Mesothelial cell of epicardium (in vitro differentiated cells): Measurements from ENCODE around the gene FGF10. TPM values are rescaled to one million over a fixed set of nuclear protein-coding genes. Genes with fewer than 3 reads are reported as not detected.

Source experiments
- DNase-seq, 2 experiments: peaks; one replicate each; pipeline ENCODE4 v3.0.0; 2021; ENCODE audit warnings: low spot score in 2 of 2; ENCODE audit not compliant: unreplicated experiment in 2 of 2
- H3K27ac Mint-ChIP-seq: 2 replicates; pipeline ENCODE4 v1.8.0; 2021; ENCODE audit warnings: mixed read lengths
- H3K27me3 Mint-ChIP-seq: 2 replicates; pipeline ENCODE4 v1.8.0; 2021; ENCODE audit warnings: low read depth, mixed read lengths
- H3K36me3 Mint-ChIP-seq: 2 replicates; pipeline ENCODE4 v1.8.0; 2021; ENCODE audit warnings: mixed read lengths
- H3K4me1 Mint-ChIP-seq: 2 replicates; pipeline ENCODE4 v1.8.0; 2021; ENCODE audit warnings: mixed read lengths
- H3K4me3 Mint-ChIP-seq: 2 replicates; pipeline ENCODE4 v1.8.0; 2021; ENCODE audit warnings: mild to moderate bottlenecking, moderate library complexity, mixed read lengths
- H3K9me3 Mint-ChIP-seq: 2 replicates; pipeline ENCODE4 v1.8.0; 2021; ENCODE audit warnings: mixed read lengths
- total RNA-seq: library from RNA; stranded (reverse); gene quantifications from 3 replicates; pipeline ENCODE4 v1.2.1, GENCODE V29; 2021
- TF ChIP-seq, protein P1 (sequence below): fragments of 200-600 bp; sonication (generic); IDR thresholded peaks from one replicate; pipeline ENCODE4 v1.5.0; 2021; ENCODE audit warnings: antibody characterized with exemption; ENCODE audit not compliant: unreplicated experiment

FGF10 gene
- total RNA-seq, 1 donor from 2014 or later: 0.31 TPM

- H3K4me1 Mint-ChIP-seq: no peaks in the 10 kb centered on the region
Observed at GRCh38 chr5:44260793-44261192, 128.4 kb downstream of the FGF10 start.

DNA sequence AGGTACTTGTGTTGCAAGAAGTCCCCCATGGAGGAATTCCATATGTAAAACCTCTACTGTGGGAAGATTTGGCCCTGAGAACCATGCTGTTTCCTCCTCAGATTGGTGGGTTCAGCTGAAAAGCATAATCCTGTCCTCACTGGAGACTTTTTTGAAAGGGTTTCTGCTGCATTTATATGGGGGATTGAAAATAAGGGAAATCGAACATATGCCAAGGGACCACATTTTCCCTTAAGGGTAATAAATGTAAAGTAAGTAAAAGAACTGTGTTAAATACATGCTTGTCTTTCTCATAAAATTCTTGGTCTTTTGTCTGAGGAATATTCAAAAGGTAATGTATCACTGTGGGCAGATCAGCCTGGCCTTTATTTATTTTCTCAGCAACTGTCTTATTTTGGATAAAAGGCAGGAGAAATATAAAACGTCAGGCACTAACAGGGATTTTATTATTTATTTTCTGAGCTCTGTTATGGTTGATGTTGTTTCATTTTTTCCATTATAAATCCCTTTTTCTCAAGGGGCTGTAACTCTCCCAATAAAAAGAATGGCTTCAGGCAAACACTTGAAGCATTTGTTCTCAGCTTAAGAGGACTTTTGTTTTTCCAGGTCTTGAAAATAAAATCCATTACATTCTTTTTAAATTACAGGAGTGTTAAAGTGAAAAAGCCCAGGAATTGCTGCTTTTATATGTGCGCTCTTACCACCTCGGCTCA is 131.4 kb downstream of the FGF10 start:
- Mint-ChIP-seq H3K4me1 (no peaks in the 10 kb centered on the region), H3K4me3 (no peak overlapping the region), H3K27me3 (peaks cover 2% of the 10 kb centered on the region), H3K9me3 (no peaks in the 10 kb centered on the region), H3K36me3 (no peaks in the 10 kb centered on the region), H3K27ac (no peak overlapping the region)
- no peak for DNase-seq
- TF ChIP-seq, protein P1, sequence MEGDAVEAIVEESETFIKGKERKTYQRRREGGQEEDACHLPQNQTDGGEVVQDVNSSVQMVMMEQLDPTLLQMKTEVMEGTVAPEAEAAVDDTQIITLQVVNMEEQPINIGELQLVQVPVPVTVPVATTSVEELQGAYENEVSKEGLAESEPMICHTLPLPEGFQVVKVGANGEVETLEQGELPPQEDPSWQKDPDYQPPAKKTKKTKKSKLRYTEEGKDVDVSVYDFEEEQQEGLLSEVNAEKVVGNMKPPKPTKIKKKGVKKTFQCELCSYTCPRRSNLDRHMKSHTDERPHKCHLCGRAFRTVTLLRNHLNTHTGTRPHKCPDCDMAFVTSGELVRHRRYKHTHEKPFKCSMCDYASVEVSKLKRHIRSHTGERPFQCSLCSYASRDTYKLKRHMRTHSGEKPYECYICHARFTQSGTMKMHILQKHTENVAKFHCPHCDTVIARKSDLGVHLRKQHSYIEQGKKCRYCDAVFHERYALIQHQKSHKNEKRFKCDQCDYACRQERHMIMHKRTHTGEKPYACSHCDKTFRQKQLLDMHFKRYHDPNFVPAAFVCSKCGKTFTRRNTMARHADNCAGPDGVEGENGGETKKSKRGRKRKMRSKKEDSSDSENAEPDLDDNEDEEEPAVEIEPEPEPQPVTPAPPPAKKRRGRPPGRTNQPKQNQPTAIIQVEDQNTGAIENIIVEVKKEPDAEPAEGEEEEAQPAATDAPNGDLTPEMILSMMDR: no peak

More at GRCh38 chr5:44260793-44261192, 128.4 kb downstream of the FGF10 start:
- no peak overlapping the region for H3K27ac Mint-ChIP-seq
- TF ChIP-seq, protein P1: no peak
- DNase-seq: no peak
- H3K27me3 Mint-ChIP-seq: peaks cover 2% of the 10 kb centered on the region
- H3K9me3 Mint-ChIP-seq: no peaks in the 10 kb centered on the region
- no peaks in the 10 kb centered on the region for H3K36me3 Mint-ChIP-seq
- no peak overlapping the region for H3K4me3 Mint-ChIP-seq

GRCh38 chr5:44257221-44257620 is 132.0 kb downstream of the FGF10 start:
- Mint-ChIP-seq H3K9me3 (no peaks in the 10 kb centered on the region), H3K27me3 (no peaks in the 10 kb centered on the region), H3K27ac (no peak overlapping the region), H3K4me3 (no peak overlapping the region), H3K36me3 (no peaks in the 10 kb centered on the region), H3K4me1 (no peaks in the 10 kb centered on the region)
- TF ChIP-seq, protein P1: no peak
- no peak for DNase-seq
